ENCODE measurements around the gene KIF5C.

GRCh38 chr2:149008381-149008780, 133.4 kb downstream of the KIF5C start:
- TF ChIP-seq CTCF (IDR thresholded peaks at IDR 0.05) (no peak), EZH2 (IDR thresholded peaks at IDR 0.05; ENCODE audit: borderline replicate concordance, insufficient read depth, low read depth, low read length, poor library complexity, severe bottlenecking) (no peak)

All from B cell (primary cell).